GM12878 (cell line): ENCODE data around the gene STX8.

ENCODE experiments used
- CEBPZ ChIP-seq: fragments of 150-350 bp; IDR thresholded peaks from 2 replicates; pipeline ENCODE4 v1.6.1; 2016; ENCODE audit warnings: low read depth, low read length
- CTCF ChIP-seq, 3 experiments: IDR thresholded peaks in 2 of 3; conservative IDR thresholded peaks in 1 of 3; 2 replicates each; pipeline ENCODE4 v1.5.1; 2011; ENCODE audit warnings: low read depth in 3 of 3, low read length in 3 of 3, mild to moderate bottlenecking in 3 of 3, control low read depth in 2 of 3, moderate library complexity in 2 of 3, inconsistent platforms in 1 of 3, mixed read lengths in 1 of 3; ENCODE audit not compliant: control insufficient read depth in 2 of 3, insufficient read depth in 1 of 3; ENCODE audit errors: extremely low read depth in 1 of 3
- EP300 ChIP-seq, 2 experiments: fragments of 150-350 bp in 1 of 2; IDR thresholded peaks; 2 replicates each; pipeline ENCODE4 v1.6.1; 2011 to 2012; ENCODE audit warnings: low read depth in 2 of 2, low read length in 2 of 2, borderline replicate concordance in 1 of 2, improper control_type of control experiment in 1 of 2, inconsistent platforms in 1 of 2; ENCODE audit not compliant: control insufficient read depth in 1 of 2
- ETV6 ChIP-seq, 2 experiments: fragments of 450-650 bp in 1 of 2; IDR thresholded peaks in 1 of 2; conservative IDR thresholded peaks in 1 of 2; 2 replicates each; pipeline ENCODE4 v1.6.1; 2014; ENCODE audit warnings: antibody characterized with exemption in 1 of 2, borderline replicate concordance in 1 of 2, low read depth in 1 of 2, mild to moderate bottlenecking in 1 of 2, moderate library complexity in 1 of 2
- FOS ChIP-seq: IDR thresholded peaks from 3 replicates; pipeline ENCODE4 v1.6.1; 2011; ENCODE audit warnings: borderline replicate concordance; ENCODE audit not compliant: insufficient read length; ENCODE audit errors: extremely low read depth
- MXI1 ChIP-seq: fragments of 150-350 bp; IDR thresholded peaks from 2 replicates; pipeline ENCODE4 v1.6.1; 2011; ENCODE audit warnings: low read depth, mild to moderate bottlenecking, inconsistent platforms, low read length, improper control_type of control experiment
- NFIC ChIP-seq: IDR thresholded peaks from 2 replicates; pipeline ENCODE4 v1.6.1; 2012; ENCODE audit warnings: low read depth, mild to moderate bottlenecking, inconsistent platforms, low read length, moderate library complexity
- POLR2A ChIP-seq: IDR thresholded peaks from 2 replicates; pipeline ENCODE4 v1.6.1; 2011; ENCODE audit warnings: low read depth, mild to moderate bottlenecking, low read length
- REST ChIP-seq: IDR thresholded peaks from 2 replicates; pipeline ENCODE4 v1.6.1; 2012; ENCODE audit warnings: mild to moderate bottlenecking, low read depth, low read length
- SP1 ChIP-seq: IDR thresholded peaks from one replicate; pipeline ENCODE4 v1.6.1; 2011; ENCODE audit warnings: low read depth, low read length
- USF1 ChIP-seq: IDR thresholded peaks from 2 replicates; pipeline ENCODE4 v1.6.1; 2011; ENCODE audit warnings: borderline replicate concordance, low read depth, mild to moderate bottlenecking, moderate library complexity, mixed read lengths, low read length; ENCODE audit not compliant: insufficient read depth; ENCODE audit errors: extremely low read length
- ZBTB33 ChIP-seq: fragments of 450-650 bp; IDR thresholded peaks from 2 replicates; pipeline ENCODE4 v1.6.1; 2017; ENCODE audit warnings: mild to moderate bottlenecking

GRCh38 chr17:9202532-9202931 is 373.1 kb downstream of the STX8 start:
- no peak for TF ChIP-seq SP1
- TF ChIP-seq CTCF (IDR thresholded peaks at IDR 0.05 in 2 of 3, conservative IDR thresholded peaks at IDR 0.05 in 1 of 3; ENCODE audit: control insufficient read depth in 2 of 3, extremely low read depth in 1 of 3, insufficient read depth in 1 of 3, low read depth in 3 of 3, low read length in 3 of 3) = no peak
- no peak for TF ChIP-seq FOS
- no peak for TF ChIP-seq MXI1
- no peak for TF ChIP-seq ZBTB33
- TF ChIP-seq POLR2A = no peak
- TF ChIP-seq ETV6 (conservative IDR thresholded peaks at IDR 0.05 in 1 of 2, IDR thresholded peaks at IDR 0.05 in 1 of 2; ENCODE audit: borderline replicate concordance in 1 of 2, low read depth in 1 of 2) = no peak
- TF ChIP-seq NFIC = no peak
- TF ChIP-seq CEBPZ = no peak
- no peak for TF ChIP-seq REST
- no peak for TF ChIP-seq EP300 (IDR thresholded peaks at IDR 0.05; ENCODE audit: borderline replicate concordance in 1 of 2, control insufficient read depth in 1 of 2, low read depth in 2 of 2, low read length in 2 of 2)
- no peak for TF ChIP-seq USF1
